ENCODE data around the gene COL20A1.

DNA sequence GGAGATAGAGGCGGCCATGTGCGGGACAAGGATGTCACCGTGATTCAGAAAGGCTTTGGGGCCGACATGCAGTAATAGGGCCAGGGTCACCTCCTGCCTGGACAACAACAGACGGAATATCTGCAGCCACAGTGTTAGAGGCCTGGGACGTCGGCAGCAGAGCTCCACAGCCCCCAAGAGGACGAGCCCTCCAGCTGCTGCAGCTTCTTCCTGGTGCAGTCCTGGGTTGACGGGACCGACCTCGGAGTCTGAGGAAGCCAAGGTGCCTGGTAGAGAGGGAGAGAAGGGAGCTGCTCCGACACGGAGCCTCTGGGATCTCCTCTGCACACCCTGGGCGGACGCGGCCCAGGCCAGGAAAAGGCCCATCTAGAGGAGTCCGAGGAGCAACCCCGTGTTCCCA lies 91.3 kb downstream of the COL20A1 start:
- TF ChIP-seq POLR2AphosphoS5 (IDR thresholded peaks at IDR 0.05) (no peak), EP300 (IDR thresholded peaks at IDR 0.05) (no peak)
- TF ChIP-seq, protein P1, sequence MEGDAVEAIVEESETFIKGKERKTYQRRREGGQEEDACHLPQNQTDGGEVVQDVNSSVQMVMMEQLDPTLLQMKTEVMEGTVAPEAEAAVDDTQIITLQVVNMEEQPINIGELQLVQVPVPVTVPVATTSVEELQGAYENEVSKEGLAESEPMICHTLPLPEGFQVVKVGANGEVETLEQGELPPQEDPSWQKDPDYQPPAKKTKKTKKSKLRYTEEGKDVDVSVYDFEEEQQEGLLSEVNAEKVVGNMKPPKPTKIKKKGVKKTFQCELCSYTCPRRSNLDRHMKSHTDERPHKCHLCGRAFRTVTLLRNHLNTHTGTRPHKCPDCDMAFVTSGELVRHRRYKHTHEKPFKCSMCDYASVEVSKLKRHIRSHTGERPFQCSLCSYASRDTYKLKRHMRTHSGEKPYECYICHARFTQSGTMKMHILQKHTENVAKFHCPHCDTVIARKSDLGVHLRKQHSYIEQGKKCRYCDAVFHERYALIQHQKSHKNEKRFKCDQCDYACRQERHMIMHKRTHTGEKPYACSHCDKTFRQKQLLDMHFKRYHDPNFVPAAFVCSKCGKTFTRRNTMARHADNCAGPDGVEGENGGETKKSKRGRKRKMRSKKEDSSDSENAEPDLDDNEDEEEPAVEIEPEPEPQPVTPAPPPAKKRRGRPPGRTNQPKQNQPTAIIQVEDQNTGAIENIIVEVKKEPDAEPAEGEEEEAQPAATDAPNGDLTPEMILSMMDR (IDR thresholded peaks at IDR 0.05): no peak

Data from esophagus muscularis mucosa (tissue), 4 donors.